Neural cell (in vitro differentiated cells): ENCODE measurements around the gene PRSS33.

Experiments used
- CTCF ChIP-seq: fragments of 450-650 bp; IDR thresholded peaks from 2 replicates; pipeline ENCODE4 v1.5.1; 2014; ENCODE audit warnings: antibody characterized with exemption, mild to moderate bottlenecking, moderate library complexity; ENCODE audit not compliant: poor library complexity, severe bottlenecking
- EP300 ChIP-seq: fragments of 450-650 bp; conservative IDR thresholded peaks from 2 replicates; pipeline ENCODE4 v1.6.1; 2014; ENCODE audit warnings: antibody characterized with exemption, mild to moderate bottlenecking, moderate library complexity; ENCODE audit not compliant: poor library complexity, severe bottlenecking
- POLR2AphosphoS5 ChIP-seq: IDR thresholded peaks from 2 replicates; pipeline ENCODE4 v1.6.1; 2012
- TAF1 ChIP-seq: IDR thresholded peaks from 2 replicates; pipeline ENCODE4 v1.6.1; 2012; ENCODE audit warnings: low read depth

GRCh38 chr16:2786061-2786825 is 1.1 kb downstream of the PRSS33 start:
- TF ChIP-seq CTCF (no peak), POLR2AphosphoS5 (no peak), EP300 (no peak), TAF1 (no peak)
